Measurements from ENCODE around the gene SLC52A3.

GRCh38 chr20:774016-774659 is 5.8 kb upstream of the SLC52A3 start:
- TF ChIP-seq CTCF (IDR thresholded peaks at IDR 0.05; ENCODE audit: poor library complexity, severe bottlenecking) = no peak
- TF ChIP-seq POLR2AphosphoS5 (IDR thresholded peaks at IDR 0.05) = no peak
